K562 (cell line): ENCODE data around the gene AHNAK.

Source experiments
- NFIX ChIP-seq: fragments of 250-450 bp; sonication (Bioruptor Pico); IDR thresholded peaks from 2 replicates; pipeline ENCODE4 v1.4.0; 2020; ENCODE audit warnings: low read depth, mild to moderate bottlenecking, moderate library complexity
- USF2 ChIP-seq: sonication (generic); formaldehyde crosslinking; IDR thresholded peaks from 2 replicates; pipeline ENCODE4 v1.5.0; 2020; ENCODE audit warnings: missing genetic modification reagents

- TF ChIP-seq USF2 (CRISPR knock-in tag) (no peak), NFIX (CRISPR knock-in tag) (no peak)
Observed at GRCh38 chr11:62419943-62420342, 126.7 kb downstream of the AHNAK start.
